Lung (tissue), 12 donors: ENCODE results near the gene ATP2B2. TPM values are rescaled to one million over a fixed set of nuclear protein-coding genes. Genes with fewer than 3 reads are reported as not detected.

ENCODE experiments used
- ATAC-seq: fragments of 200-7000 bp; cut with Tn5 transposase; one replicate; pipeline ENCODE4 v1.9.1; 2020; ENCODE audit warnings: moderate number of reproducible peaks; ENCODE audit not compliant: insufficient read depth, low FRiP score
- DNase-seq, 3 donors: peaks; one replicate each; pipeline ENCODE4 v3.0.0-alpha.2; 2013 to 2017
- H3K27ac ChIP-seq, 2 donors: one replicate each; pipeline ENCODE4 v1.5.1; 2013; ENCODE audit warnings: mild to moderate bottlenecking in 2 of 2, moderate library complexity in 2 of 2, control low read depth in 1 of 2, inconsistent platforms in 1 of 2, low read depth in 1 of 2, low read length in 1 of 2
- H3K27me3 ChIP-seq, 3 donors: one replicate each; pipeline ENCODE4 v1.5.1; 2013; ENCODE audit warnings: low read length in 2 of 3; ENCODE audit not compliant: control insufficient read depth in 3 of 3, insufficient read depth in 3 of 3
- H3K36me3 ChIP-seq, 4 donors: one replicate each; pipeline ENCODE4 v1.5.1; 2013; ENCODE audit warnings: low read length in 4 of 4, mild to moderate bottlenecking in 1 of 4, moderate library complexity in 1 of 4; ENCODE audit not compliant: control insufficient read depth in 4 of 4, insufficient read depth in 4 of 4
- H3K4me1 ChIP-seq, 5 donors: one replicate each; pipeline ENCODE4 v1.5.1; 2013; ENCODE audit warnings: low read length in 5 of 5, mild to moderate bottlenecking in 2 of 5, moderate library complexity in 1 of 5; ENCODE audit not compliant: control insufficient read depth in 5 of 5, insufficient read depth in 5 of 5
- H3K4me3 ChIP-seq: one replicate; pipeline ENCODE4 v1.5.1; 2013; ENCODE audit warnings: mild to moderate bottlenecking, control low read depth, moderate library complexity
- H3K9ac ChIP-seq, 2 donors: one replicate each; pipeline ENCODE4 v1.5.1; 2013; ENCODE audit warnings: low read length in 2 of 2, control low read depth in 1 of 2; ENCODE audit not compliant: insufficient read depth in 1 of 2
- H3K9me3 ChIP-seq, 4 donors: one replicate each; pipeline ENCODE4 v1.5.1; 2013; ENCODE audit warnings: low read length in 3 of 4, mild to moderate bottlenecking in 1 of 4, moderate library complexity in 1 of 4; ENCODE audit not compliant: control insufficient read depth in 4 of 4, insufficient read depth in 3 of 4
- WGBS, 2 donors: extraction: QIAGEN DNeasy Blood & Tissue Kit; methylation state at CpG; one replicate each; pipeline ENCODE4 v1.1.7; 2013; 5-methylcytosine and 5-hydroxymethylcytosine counted together
- polyA plus RNA-seq, 2 donors: library from polyadenylated mRNA; stranded (reverse); fragments of 200-250 nt; gene quantifications; one replicate each; pipeline ENCODE4 v1.2.1, GENCODE V29; 2013
- total RNA-seq, 2 donors: library from RNA; depleted of rRNA in 1 of 2; stranded (reverse); fragments of >200 nt in 1 of 2; gene quantifications; one replicate each; pipeline ENCODE4 v1.2.1, GENCODE V29; 2014 to 2021
- TF ChIP-seq, protein P1 (sequence below): IDR thresholded peaks from 2 replicates; pipeline ENCODE4 v1.5.1; 2012; ENCODE audit warnings: mild to moderate bottlenecking; ENCODE audit errors: control extremely low read depth, extremely low read depth
- donor health status: control.
- donor health status: control.
- donor health status: Bipolar disorder and iron deficiency.
- donor health status: healthy.
- donor health status: DM: yes; HTN: yes; CAD: no.

The ATP2B2 gene
- total and polyA plus RNA-seq, 4 donors = 0.06 TPM; not detected in 3

DNA sequence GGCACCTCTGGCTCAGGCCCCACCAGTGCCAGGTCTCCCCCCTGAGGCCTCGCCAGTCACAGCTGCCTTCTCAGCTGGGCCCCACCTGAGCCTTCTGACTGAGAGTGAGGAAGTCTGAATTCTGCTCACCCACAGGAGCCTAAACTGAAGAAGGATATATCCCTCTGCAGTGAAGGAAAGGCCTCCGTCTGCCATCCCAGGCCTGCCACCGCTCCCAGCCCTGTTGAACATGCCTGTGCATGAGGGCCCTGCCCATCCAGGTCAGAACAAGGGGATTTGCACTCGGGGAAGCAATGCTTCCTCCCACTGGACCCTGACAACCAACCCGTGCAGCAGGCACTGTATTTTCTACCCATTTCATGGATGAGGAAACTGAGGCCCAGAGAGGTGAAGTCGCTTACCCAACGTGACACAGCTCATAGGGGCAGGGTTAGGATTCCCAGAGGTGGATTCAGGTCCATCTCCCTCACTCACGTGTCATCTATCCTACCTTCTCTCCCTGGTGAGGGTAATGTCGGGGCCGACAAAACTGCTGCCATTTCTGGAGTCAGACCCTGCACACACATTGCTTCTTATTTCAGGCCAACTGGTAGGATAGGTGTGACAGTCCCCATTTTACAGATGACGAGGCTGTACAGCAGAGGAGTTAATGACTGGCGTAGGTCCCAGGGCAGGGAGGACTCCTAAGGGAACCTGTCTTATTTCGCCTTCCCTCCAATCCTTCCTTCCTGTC is 22.6 kb downstream of the ATP2B2 start:
- Histone ChIP-seq H3K4me3 (no peak overlapping the region), H3K36me3 (no peaks in the 10 kb centered on the region), H3K27ac (no peak overlapping the region), H3K4me1 (no peaks in the 10 kb centered on the region), H3K9ac (no peak overlapping the region), H3K9me3 (peaks cover 0 to 3% (median 0%) of the 10 kb centered on the region in 4 donors), H3K27me3 (peaks cover 0 to 3% (median 0%) of the 10 kb centered on the region in 3 donors)
- DNase-seq = no peak
- TF ChIP-seq, protein P1, sequence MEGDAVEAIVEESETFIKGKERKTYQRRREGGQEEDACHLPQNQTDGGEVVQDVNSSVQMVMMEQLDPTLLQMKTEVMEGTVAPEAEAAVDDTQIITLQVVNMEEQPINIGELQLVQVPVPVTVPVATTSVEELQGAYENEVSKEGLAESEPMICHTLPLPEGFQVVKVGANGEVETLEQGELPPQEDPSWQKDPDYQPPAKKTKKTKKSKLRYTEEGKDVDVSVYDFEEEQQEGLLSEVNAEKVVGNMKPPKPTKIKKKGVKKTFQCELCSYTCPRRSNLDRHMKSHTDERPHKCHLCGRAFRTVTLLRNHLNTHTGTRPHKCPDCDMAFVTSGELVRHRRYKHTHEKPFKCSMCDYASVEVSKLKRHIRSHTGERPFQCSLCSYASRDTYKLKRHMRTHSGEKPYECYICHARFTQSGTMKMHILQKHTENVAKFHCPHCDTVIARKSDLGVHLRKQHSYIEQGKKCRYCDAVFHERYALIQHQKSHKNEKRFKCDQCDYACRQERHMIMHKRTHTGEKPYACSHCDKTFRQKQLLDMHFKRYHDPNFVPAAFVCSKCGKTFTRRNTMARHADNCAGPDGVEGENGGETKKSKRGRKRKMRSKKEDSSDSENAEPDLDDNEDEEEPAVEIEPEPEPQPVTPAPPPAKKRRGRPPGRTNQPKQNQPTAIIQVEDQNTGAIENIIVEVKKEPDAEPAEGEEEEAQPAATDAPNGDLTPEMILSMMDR = no peak
- ATAC-seq = no peak
- WGBS, 2 donors = 85 to 91% methylated on average over 13 of the region's 13 CpGs

DNA sequence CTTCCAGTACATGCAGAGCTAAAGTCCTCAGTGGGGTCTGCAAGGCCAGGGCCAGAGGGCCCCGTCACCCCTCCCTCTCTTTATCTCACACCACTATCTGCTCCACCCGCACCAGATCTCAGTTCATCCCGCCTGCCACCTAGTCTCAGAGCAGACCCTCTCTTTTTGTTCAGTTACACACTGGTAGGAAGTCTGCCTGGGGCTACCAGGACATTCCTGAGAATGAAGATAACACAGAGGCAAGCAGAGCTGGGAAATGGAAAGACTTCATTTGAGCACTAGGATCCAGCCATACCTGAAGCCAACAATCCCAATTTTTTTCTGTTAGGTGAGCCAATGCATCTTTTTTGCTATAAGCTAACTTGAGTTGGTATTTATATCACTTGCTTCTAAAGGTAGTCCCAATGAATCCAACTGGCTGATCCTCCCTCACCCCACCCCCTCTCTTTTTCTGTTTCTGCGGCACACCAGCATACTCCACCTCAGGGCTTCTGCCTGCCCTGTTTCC is 24.5 kb downstream of the ATP2B2 start:
- TF ChIP-seq, protein P1 = no peak
- ATAC-seq (no peak), DNase-seq (no peak)
- WGBS, 2 donors = 74 to 79% methylated on average over 4 of the region's 4 CpGs
- no peaks in the 10 kb centered on the region for H3K36me3 ChIP-seq
- H3K9ac ChIP-seq = no peak overlapping the region
- H3K27me3 ChIP-seq = no peaks in the 10 kb centered on the region
- no peaks in the 10 kb centered on the region for H3K4me1 ChIP-seq
- H3K9me3 ChIP-seq = peaks cover 0 to 3% (median 0%) of the 10 kb centered on the region in 4 donors
- H3K27ac ChIP-seq = no peak overlapping the region
- H3K4me3 ChIP-seq = no peak overlapping the region

DNA sequence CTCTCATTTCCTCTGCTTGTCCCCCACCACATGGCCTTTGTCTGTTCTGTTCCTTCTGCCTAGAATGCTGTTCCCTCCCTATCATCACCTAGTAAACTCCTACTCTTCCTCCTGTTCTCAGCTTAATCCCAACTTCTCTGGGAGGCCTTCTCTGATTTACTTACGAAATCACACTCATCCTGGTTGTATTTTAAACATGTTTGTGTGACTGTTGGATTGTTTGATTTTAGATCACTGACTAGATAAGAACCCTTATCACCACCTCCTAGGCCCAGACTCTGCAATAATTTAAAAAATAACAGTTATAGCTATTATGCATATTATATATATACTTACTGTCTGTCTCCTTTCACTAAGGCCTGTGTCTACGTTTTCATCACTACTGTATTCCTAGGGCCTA is 26.1 kb downstream of the ATP2B2 start:
- Histone ChIP-seq H3K4me3 (no peak overlapping the region), H3K27me3 (peaks cover 0 to 2% (median 0%) of the 10 kb centered on the region in 3 donors), H3K4me1 (no peaks in the 10 kb centered on the region), H3K36me3 (no peaks in the 10 kb centered on the region), H3K9ac (no peak overlapping the region), H3K27ac (no peak overlapping the region), H3K9me3 (peaks cover 0 to 5% (median 0%) of the 10 kb centered on the region in 4 donors)
- ATAC-seq (no peak), DNase-seq (no peak)
- TF ChIP-seq, protein P1 = no peak
- WGBS, 2 donors = 68% methylated on average over 2 of the region's 2 CpGs
